Breast epithelium (tissue), 4 donors: ENCODE data around the gene CYP24A1. TPM values are rescaled to one million over a fixed set of nuclear protein-coding genes. Genes with fewer than 3 reads are reported as not detected.

ENCODE experiments used
- DNase-seq, 2 donors: peaks; one replicate each; pipeline ENCODE4 v3.0.0-alpha.2; 2019; ENCODE audit warnings: low spot score in 2 of 2
- H3K27ac ChIP-seq, 2 donors: fragments of 200-600 bp; sonication (generic) in 1 of 2; one replicate each; pipeline ENCODE4 v1.5.1; 2016 to 2019; ENCODE audit warnings: mild to moderate bottlenecking in 1 of 2
- H3K27me3 ChIP-seq, 2 donors: fragments of 200-600 bp; sonication (generic) in 1 of 2; one replicate each; pipeline versions ENCODE4 v1.5.1 to v1.6.0; 2017 to 2019; ENCODE audit warnings: control low read depth in 1 of 2, mild to moderate bottlenecking in 1 of 2
- H3K36me3 ChIP-seq: fragments of 200-600 bp; one replicate; pipeline ENCODE4 v1.5.1; 2019
- H3K4me1 ChIP-seq, 2 donors: fragments of 200-600 bp; sonication (generic); one replicate each; pipeline ENCODE4 v1.5.1; 2016 to 2019; ENCODE audit warnings: control low read depth in 1 of 2
- H3K4me3 ChIP-seq, 3 donors: fragments of 200-600 bp; sonication (generic); 1 replicate in 2 of 3; 2 replicates in 1 of 3; pipeline ENCODE4 v1.5.1; 2016 to 2019; ENCODE audit warnings: mild to moderate bottlenecking in 3 of 3, moderate library complexity in 2 of 3
- H3K9me3 ChIP-seq, 2 donors: fragments of 200-600 bp; sonication (generic) in 1 of 2; one replicate each; pipeline ENCODE4 v1.5.1; 2016 to 2019; ENCODE audit warnings: control low read depth in 1 of 2
- POLR2A ChIP-seq: fragments of 450-650 bp; IDR thresholded peaks from one replicate; pipeline ENCODE4 v1.6.1; 2016; ENCODE audit warnings: antibody characterized with exemption, mild to moderate bottlenecking, moderate library complexity
- POLR2AphosphoS5 ChIP-seq, 3 donors: sonication (generic); formaldehyde crosslinking; IDR thresholded peaks; one replicate each; pipeline ENCODE4 v1.6.1; 2017; ENCODE audit warnings: antibody characterized with exemption in 3 of 3
- intact Hi-C: fragments of 100-400 bp; cut with DNase I; formaldehyde crosslinking; loops from one replicate; pipeline ENCODE4 v1.15.1; 2023; ENCODE audit warnings: low total_unique reads
- total RNA-seq, 3 donors: library from RNA; depleted of rRNA; stranded (reverse); fragments of >200 nt; gene quantifications; one replicate each; pipeline ENCODE4 v1.1.0, GENCODE V29; 2016
- TF ChIP-seq, protein P1 (sequence below), 3 donors: fragments of 450-650 bp; IDR thresholded peaks; one replicate each; pipeline ENCODE4 v1.5.1; 2016 to 2017; ENCODE audit warnings: antibody characterized with exemption in 3 of 3, mild to moderate bottlenecking in 3 of 3, moderate library complexity in 3 of 3

Gene CYP24A1
- total RNA-seq, 3 donors from 2014 or later: 2.0 to 6.4 TPM; not detected in 1

DNA sequence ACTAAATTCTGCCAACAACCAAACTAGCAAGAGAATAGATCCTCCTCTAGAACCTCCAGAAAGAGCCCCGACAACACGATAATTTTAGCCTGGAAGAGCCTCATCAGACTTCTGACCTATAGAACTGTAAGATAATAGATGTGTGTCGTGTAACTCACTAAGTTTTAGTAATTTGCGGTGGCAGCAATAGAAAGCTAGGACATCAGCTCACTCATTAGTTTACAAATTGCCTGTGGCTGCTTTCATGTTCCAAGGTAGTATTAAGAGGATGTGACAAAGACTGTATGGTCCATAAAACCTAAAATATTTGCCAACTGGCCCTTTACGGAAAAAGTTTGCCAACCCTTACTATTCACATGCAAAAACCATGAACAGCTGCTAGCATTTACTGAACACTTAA, 17.3 kb downstream of the CYP24A1 start:
- no peaks in the 10 kb centered on the region for H3K4me1 ChIP-seq
- TF ChIP-seq, protein P1, sequence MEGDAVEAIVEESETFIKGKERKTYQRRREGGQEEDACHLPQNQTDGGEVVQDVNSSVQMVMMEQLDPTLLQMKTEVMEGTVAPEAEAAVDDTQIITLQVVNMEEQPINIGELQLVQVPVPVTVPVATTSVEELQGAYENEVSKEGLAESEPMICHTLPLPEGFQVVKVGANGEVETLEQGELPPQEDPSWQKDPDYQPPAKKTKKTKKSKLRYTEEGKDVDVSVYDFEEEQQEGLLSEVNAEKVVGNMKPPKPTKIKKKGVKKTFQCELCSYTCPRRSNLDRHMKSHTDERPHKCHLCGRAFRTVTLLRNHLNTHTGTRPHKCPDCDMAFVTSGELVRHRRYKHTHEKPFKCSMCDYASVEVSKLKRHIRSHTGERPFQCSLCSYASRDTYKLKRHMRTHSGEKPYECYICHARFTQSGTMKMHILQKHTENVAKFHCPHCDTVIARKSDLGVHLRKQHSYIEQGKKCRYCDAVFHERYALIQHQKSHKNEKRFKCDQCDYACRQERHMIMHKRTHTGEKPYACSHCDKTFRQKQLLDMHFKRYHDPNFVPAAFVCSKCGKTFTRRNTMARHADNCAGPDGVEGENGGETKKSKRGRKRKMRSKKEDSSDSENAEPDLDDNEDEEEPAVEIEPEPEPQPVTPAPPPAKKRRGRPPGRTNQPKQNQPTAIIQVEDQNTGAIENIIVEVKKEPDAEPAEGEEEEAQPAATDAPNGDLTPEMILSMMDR (IDR thresholded peaks at IDR 0.05): no peak
- TF ChIP-seq POLR2AphosphoS5 (IDR thresholded peaks at IDR 0.05): no peak
- TF ChIP-seq POLR2A: no peak
- intact Hi-C loops: no loop called here
- H3K27me3 ChIP-seq: no peaks in the 10 kb centered on the region
- H3K9me3 ChIP-seq: no peaks in the 10 kb centered on the region
- no peak overlapping the region for H3K4me3 ChIP-seq
- H3K36me3 ChIP-seq: no peaks in the 10 kb centered on the region
- DNase-seq: no peak
- no peak overlapping the region for H3K27ac ChIP-seq

DNA sequence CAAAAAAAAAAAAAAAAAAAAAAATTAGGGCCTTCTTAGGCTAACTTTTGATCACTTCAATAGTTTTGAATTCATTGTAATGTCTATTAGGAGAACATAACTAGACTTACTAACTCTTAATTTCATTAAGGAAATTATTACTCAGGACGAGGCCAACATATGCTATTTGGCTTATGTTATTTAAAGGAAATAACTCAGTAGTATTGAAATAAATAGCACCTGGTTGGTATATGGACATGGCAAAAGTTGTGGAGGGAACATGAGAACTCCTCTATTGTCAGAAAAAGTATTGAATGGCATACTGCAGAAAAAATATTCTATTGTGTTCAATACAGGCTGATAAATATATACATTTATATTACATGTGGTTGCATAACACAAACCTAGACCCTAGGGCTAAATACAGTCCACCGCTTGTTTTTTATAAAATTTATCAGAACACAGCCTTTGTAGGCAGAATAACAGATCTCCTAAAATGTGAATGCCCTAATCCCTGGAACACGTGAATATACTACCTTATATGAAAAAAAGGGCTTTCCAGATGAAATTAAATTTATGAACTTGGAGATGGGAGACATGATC, 18.0 kb downstream of the CYP24A1 start:
- Histone ChIP-seq H3K4me1 (no peaks in the 10 kb centered on the region), H3K4me3 (no peak overlapping the region), H3K9me3 (no peaks in the 10 kb centered on the region), H3K36me3 (no peaks in the 10 kb centered on the region), H3K27me3 (no peaks in the 10 kb centered on the region), H3K27ac (no peak overlapping the region)
- no peak for TF ChIP-seq POLR2AphosphoS5 (IDR thresholded peaks at IDR 0.05)
- no peak for TF ChIP-seq POLR2A
- TF ChIP-seq, protein P1 (IDR thresholded peaks at IDR 0.05): no peak
- intact Hi-C loops: no loop called here
- no peak for DNase-seq

DNA sequence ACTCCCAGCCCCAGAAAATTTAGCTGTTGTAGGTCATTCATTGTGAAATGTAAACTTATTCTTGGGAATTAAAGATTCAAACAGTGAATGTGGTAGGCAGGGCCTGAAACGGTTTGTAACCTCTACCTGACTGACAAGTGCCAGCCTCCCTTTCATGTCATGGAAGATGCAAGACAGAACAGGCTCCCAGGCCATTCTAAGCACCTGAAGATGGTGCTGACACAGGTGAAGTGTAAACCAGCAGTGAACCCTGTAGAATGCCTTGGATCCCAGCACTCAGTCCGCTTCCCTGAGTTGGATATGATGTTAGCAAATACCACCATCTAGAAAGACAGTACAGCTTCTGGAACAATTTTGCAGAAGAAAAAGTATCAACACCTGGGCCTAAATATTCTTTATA, 19.3 kb downstream of the CYP24A1 start:
- no peak overlapping the region for H3K27ac ChIP-seq
- H3K4me3 ChIP-seq: no peak overlapping the region
- no peak for TF ChIP-seq POLR2AphosphoS5 (IDR thresholded peaks at IDR 0.05)
- TF ChIP-seq POLR2A: no peak
- TF ChIP-seq, protein P1 (IDR thresholded peaks at IDR 0.05): no peak
- intact Hi-C loops: no loop called here
- no peak for DNase-seq
- no peaks in the 10 kb centered on the region for H3K27me3 ChIP-seq
- H3K9me3 ChIP-seq: no peaks in the 10 kb centered on the region
- H3K4me1 ChIP-seq: no peaks in the 10 kb centered on the region
- no peaks in the 10 kb centered on the region for H3K36me3 ChIP-seq

DNA sequence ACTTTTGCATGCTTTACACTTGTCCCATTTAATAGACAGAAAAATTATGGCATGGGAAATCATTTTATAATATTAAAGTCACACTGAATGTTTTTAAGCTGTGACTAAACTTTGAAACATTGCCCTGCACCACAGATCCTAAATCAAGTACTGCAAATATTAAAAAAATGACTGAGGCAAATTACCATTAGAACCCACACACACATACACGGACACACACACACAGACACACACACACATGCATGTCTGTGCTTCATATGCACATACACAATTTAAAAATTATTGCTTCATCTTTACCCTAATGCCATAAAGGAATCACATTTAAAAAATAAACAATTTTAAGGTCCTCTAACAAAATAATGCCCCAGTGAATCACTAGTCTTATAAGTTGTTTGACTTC, 19.9 kb downstream of the CYP24A1 start:
- no peak for DNase-seq
- no peak for TF ChIP-seq POLR2A
- TF ChIP-seq, protein P1 (IDR thresholded peaks at IDR 0.05): no peak
- TF ChIP-seq POLR2AphosphoS5 (IDR thresholded peaks at IDR 0.05): no peak
- Histone ChIP-seq H3K9me3 (no peaks in the 10 kb centered on the region), H3K27ac (no peak overlapping the region), H3K4me1 (no peaks in the 10 kb centered on the region), H3K36me3 (no peaks in the 10 kb centered on the region), H3K27me3 (no peaks in the 10 kb centered on the region), H3K4me3 (no peak overlapping the region)
- intact Hi-C loops: no loop called here

DNA sequence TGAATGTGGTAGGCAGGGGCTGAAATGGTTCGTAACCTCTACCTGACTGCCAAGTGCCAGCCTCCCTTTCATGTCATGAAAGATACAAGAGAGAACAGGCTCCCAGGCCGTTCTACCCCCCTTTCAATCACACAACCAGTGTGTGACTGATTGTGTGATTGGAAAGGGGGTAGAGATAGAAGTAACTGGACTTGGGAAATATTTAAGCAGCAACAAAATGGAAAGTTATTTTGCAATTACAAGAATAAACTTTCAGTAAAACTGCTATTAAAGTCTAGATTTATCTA, 20.8 kb downstream of the CYP24A1 start:
- peak overlapping the region in 1 of 2 donors; percentile 55 for H3K27ac ChIP-seq
- H3K36me3 ChIP-seq: no peaks in the 10 kb centered on the region
- H3K4me1 ChIP-seq: no peaks in the 10 kb centered on the region
- no peak for DNase-seq
- H3K9me3 ChIP-seq: no peaks in the 10 kb centered on the region
- TF ChIP-seq, protein P1 (IDR thresholded peaks at IDR 0.05): no peak
- no peak for TF ChIP-seq POLR2A
- no peak for TF ChIP-seq POLR2AphosphoS5 (IDR thresholded peaks at IDR 0.05)
- intact Hi-C loops: no loop called here
- no peak overlapping the region for H3K4me3 ChIP-seq
- no peaks in the 10 kb centered on the region for H3K27me3 ChIP-seq
